Neural cell (in vitro differentiated cells): ENCODE data around the gene RUNDC3A. TPM values are rescaled to one million over a fixed set of nuclear protein-coding genes. Genes with fewer than 3 reads are reported as not detected.
A peak's percentile ranks its signal among the peaks of the same experiment; 100 is the strongest.

ENCODE experiments used
- H2AFZ ChIP-seq: fragments of 200-600, 300-800 bp; sonication (generic), shearing (Covaris generic); 2 replicates; pipeline ENCODE4 v1.6.0; 2014; ENCODE audit warnings: low read depth, mild to moderate bottlenecking, antibody characterized with exemption, low read length, moderate library complexity
- H3F3A ChIP-seq: fragments of 200-600 bp; shearing (Covaris generic); 2 replicates; pipeline ENCODE4 v1.6.1; 2016; ENCODE audit warnings: mild to moderate bottlenecking, moderate library complexity, mixed read lengths, antibody characterized with exemption, low read length; ENCODE audit not compliant: insufficient read depth, poor library complexity, severe bottlenecking
- H3K27ac ChIP-seq: fragments of 200-600, 300-800 bp; sonication (generic), shearing (Covaris generic); 2 replicates; pipeline ENCODE4 v1.5.1; 2014; ENCODE audit warnings: mild to moderate bottlenecking, low read length, moderate library complexity
- H3K27me3 ChIP-seq: fragments of 300-800, 200-600 bp; sonication (generic), shearing (Covaris generic); 2 replicates; pipeline ENCODE4 v1.6.0; 2014; ENCODE audit warnings: mild to moderate bottlenecking, low read depth, low read length, moderate library complexity; ENCODE audit not compliant: insufficient read depth
- H3K36me3 ChIP-seq: fragments of 300-800, 200-600 bp; sonication (generic), shearing (Covaris generic); 2 replicates; pipeline ENCODE4 v1.5.1; 2014; ENCODE audit warnings: mild to moderate bottlenecking, antibody characterized with exemption, low read length, moderate library complexity; ENCODE audit not compliant: insufficient read depth
- H3K4me2 ChIP-seq: fragments of 300-800, 200-600 bp; sonication (generic), shearing (Covaris generic); 2 replicates; pipeline ENCODE4 v1.6.0; 2014; ENCODE audit warnings: mild to moderate bottlenecking, low read length
- H3K4me3 ChIP-seq: fragments of 300-800, 200-600 bp; sonication (generic), shearing (Covaris generic); 2 replicates; pipeline ENCODE4 v1.5.1; 2014; ENCODE audit warnings: mild to moderate bottlenecking, low read length, moderate library complexity
- H3K79me2 ChIP-seq: fragments of 200-600 bp; shearing (Covaris generic); replicated peaks from 2 replicates; pipeline ENCODE4 v1.6.0; 2014; ENCODE audit warnings: mild to moderate bottlenecking, low read length, moderate library complexity; ENCODE audit not compliant: insufficient read depth
- H3K9ac ChIP-seq: fragments of 300-800, 200-600 bp; sonication (generic), shearing (Covaris generic); 2 replicates; pipeline ENCODE4 v1.6.1; 2016; ENCODE audit warnings: mild to moderate bottlenecking, low read length, mixed read lengths
- H3K9me2 ChIP-seq: fragments of 200-600 bp; shearing (Covaris generic); 2 replicates; pipeline ENCODE4 v1.6.1; 2016; ENCODE audit warnings: mild to moderate bottlenecking, low read length, mixed read lengths; ENCODE audit not compliant: insufficient read depth
- H3K9me3 ChIP-seq: fragments of 200-600, 300-800 bp; sonication (generic), shearing (Covaris generic); 2 replicates; pipeline ENCODE4 v1.6.1; 2016; ENCODE audit warnings: mild to moderate bottlenecking, mixed run types, low read length, moderate library complexity, mixed read lengths
- H4K20me1 ChIP-seq: fragments of 200-600 bp; shearing (Covaris generic); 2 replicates; pipeline ENCODE4 v1.6.1; 2016; ENCODE audit warnings: mild to moderate bottlenecking, mixed run types; ENCODE audit not compliant: insufficient read depth
- EP300 ChIP-seq: fragments of 450-650 bp; conservative IDR thresholded peaks from 2 replicates; pipeline ENCODE4 v1.6.1; 2014; ENCODE audit warnings: antibody characterized with exemption, mild to moderate bottlenecking, moderate library complexity; ENCODE audit not compliant: poor library complexity, severe bottlenecking
- EZH2 ChIP-seq: fragments of 200-600, 300-800 bp; shearing (Covaris generic), sonication (generic); IDR thresholded peaks from 2 replicates; pipeline ENCODE4 v1.6.1; 2014; ENCODE audit warnings: antibody characterized with exemption, low read length, borderline replicate concordance, mild to moderate bottlenecking; ENCODE audit not compliant: insufficient read depth, poor library complexity, severe bottlenecking
- MXI1 ChIP-seq: fragments of 450-650 bp; conservative IDR thresholded peaks from 2 replicates; pipeline ENCODE4 v1.6.1; 2014; ENCODE audit warnings: antibody characterized with exemption, mild to moderate bottlenecking; ENCODE audit not compliant: poor library complexity, severe bottlenecking
- POLR2AphosphoS5 ChIP-seq: IDR thresholded peaks from 2 replicates; pipeline ENCODE4 v1.6.1; 2012
- RAD21 ChIP-seq: fragments of 450-650 bp; conservative IDR thresholded peaks from 2 replicates; pipeline ENCODE4 v1.6.1; 2014; ENCODE audit warnings: antibody characterized with exemption, mild to moderate bottlenecking, moderate library complexity
- SMC3 ChIP-seq: fragments of 450-650 bp; conservative IDR thresholded peaks from 2 replicates; pipeline ENCODE4 v1.6.1; 2014; ENCODE audit warnings: antibody characterized with exemption, mild to moderate bottlenecking, moderate library complexity; ENCODE audit not compliant: poor library complexity
- TAF1 ChIP-seq: IDR thresholded peaks from 2 replicates; pipeline ENCODE4 v1.6.1; 2012; ENCODE audit warnings: low read depth
- polyA plus RNA-seq: library from polyadenylated mRNA; depleted of rRNA; stranded (reverse); fragments of >200 nt; gene quantifications from 2 replicates; pipeline ENCODE4 v1.2.3, GENCODE V29; 2014
- TF ChIP-seq, protein P1 (sequence below): fragments of 450-650 bp; IDR thresholded peaks from 2 replicates; pipeline ENCODE4 v1.5.1; 2014; ENCODE audit warnings: antibody characterized with exemption, mild to moderate bottlenecking, moderate library complexity; ENCODE audit not compliant: poor library complexity, severe bottlenecking

RUNDC3A gene
- polyA plus RNA-seq, 1 donor from 2014 or later, result 279 TPM

- Histone ChIP-seq H3K9ac (no peak overlapping the region), H3K9me3 (no peaks in the 10 kb centered on the region), H3F3A (no peaks in the 10 kb centered on the region), H3K79me2 (peaks cover 60% of the 10 kb centered on the region), H3K36me3 (no peaks in the 10 kb centered on the region), H3K4me3 (no peak overlapping the region), H2AFZ (no peak overlapping the region), H3K27me3 (no peaks in the 10 kb centered on the region), H3K27ac (no peak overlapping the region), H3K4me2 (no peak overlapping the region), H3K9me2 (no peaks in the 10 kb centered on the region), H4K20me1 (peaks cover 50% of the 10 kb centered on the region)
- TF ChIP-seq SMC3, result no peak
These were observed 51.2 kb downstream of the RUNDC3A start for GRCh38 chr17:44359458-44360143.

- no peaks in the 10 kb centered on the region for H3K9me2 ChIP-seq
- TF ChIP-seq EZH2 (no peak), TAF1 (no peak), RAD21 (no peak), EP300 (no peak), MXI1 (no peak)
- TF ChIP-seq, protein P1, sequence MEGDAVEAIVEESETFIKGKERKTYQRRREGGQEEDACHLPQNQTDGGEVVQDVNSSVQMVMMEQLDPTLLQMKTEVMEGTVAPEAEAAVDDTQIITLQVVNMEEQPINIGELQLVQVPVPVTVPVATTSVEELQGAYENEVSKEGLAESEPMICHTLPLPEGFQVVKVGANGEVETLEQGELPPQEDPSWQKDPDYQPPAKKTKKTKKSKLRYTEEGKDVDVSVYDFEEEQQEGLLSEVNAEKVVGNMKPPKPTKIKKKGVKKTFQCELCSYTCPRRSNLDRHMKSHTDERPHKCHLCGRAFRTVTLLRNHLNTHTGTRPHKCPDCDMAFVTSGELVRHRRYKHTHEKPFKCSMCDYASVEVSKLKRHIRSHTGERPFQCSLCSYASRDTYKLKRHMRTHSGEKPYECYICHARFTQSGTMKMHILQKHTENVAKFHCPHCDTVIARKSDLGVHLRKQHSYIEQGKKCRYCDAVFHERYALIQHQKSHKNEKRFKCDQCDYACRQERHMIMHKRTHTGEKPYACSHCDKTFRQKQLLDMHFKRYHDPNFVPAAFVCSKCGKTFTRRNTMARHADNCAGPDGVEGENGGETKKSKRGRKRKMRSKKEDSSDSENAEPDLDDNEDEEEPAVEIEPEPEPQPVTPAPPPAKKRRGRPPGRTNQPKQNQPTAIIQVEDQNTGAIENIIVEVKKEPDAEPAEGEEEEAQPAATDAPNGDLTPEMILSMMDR, result no peak
- H4K20me1 ChIP-seq, result peaks cover 50% of the 10 kb centered on the region
- H3K27ac ChIP-seq, result no peak overlapping the region
- H3K4me3 ChIP-seq, result peak overlapping the region; percentile 95
- no peak overlapping the region for H2AFZ ChIP-seq
- H3K36me3 ChIP-seq, result no peaks in the 10 kb centered on the region
- H3K79me2 ChIP-seq, result peaks cover 60% of the 10 kb centered on the region
- no peak overlapping the region for H3K4me2 ChIP-seq
- H3K27me3 ChIP-seq, result no peaks in the 10 kb centered on the region
- H3K9me3 ChIP-seq, result no peaks in the 10 kb centered on the region
- H3K9ac ChIP-seq, result no peak overlapping the region
- H3F3A ChIP-seq, result no peaks in the 10 kb centered on the region
These were observed 51.7 kb downstream of the RUNDC3A start for GRCh38 chr17:44360144-44360533.

GRCh38 chr17:44360826-44361225 is 52.4 kb downstream of the RUNDC3A start:
- Histone ChIP-seq H3K79me2 (peaks cover 60% of the 10 kb centered on the region), H3K9ac (peak overlapping the region; percentile 26), H3K9me2 (no peaks in the 10 kb centered on the region), H3F3A (no peaks in the 10 kb centered on the region), H3K27ac (no peak overlapping the region), H3K4me2 (peak overlapping the region; percentile 48), H3K9me3 (no peaks in the 10 kb centered on the region), H2AFZ (no peak overlapping the region), H4K20me1 (peaks cover 49% of the 10 kb centered on the region), H3K36me3 (no peaks in the 10 kb centered on the region), H3K27me3 (no peaks in the 10 kb centered on the region), H3K4me3 (peak overlapping the region; percentile 95)
- TF ChIP-seq MXI1 (no peak), POLR2AphosphoS5 (no peak), EZH2 (no peak)
- TF ChIP-seq, protein P1, result no peak
